Measurements from ENCODE around the gene MAFG. TPM values are rescaled to one million over a fixed set of nuclear protein-coding genes. Genes with fewer than 3 reads are reported as not detected.

Gene MAFG
- total RNA-seq, 1 experiment from 2014 or later: 29.8 TPM

GRCh38 chr17:81933178-81933699 lies 5.7 kb upstream of the MAFG start:
- no peak overlapping the region for H3K27ac Mint-ChIP-seq
- no peak overlapping the region for H3K4me3 Mint-ChIP-seq

GRCh38 chr17:81932333-81932983 lies 4.9 kb upstream of the MAFG start:
- CTCF ChIA-PET: no interaction called here
- no peak overlapping the region for H3K27ac Mint-ChIP-seq
- DNase-seq (ENCODE audit: low spot score) (no peak), ATAC-seq (no peak)
- POLR2A ChIA-PET: interaction anchor here (0.8 to 1.5 kb wide), 3 partner anchors 9 to 113 kb away, joined by 3 to 9 read pairs (median 4); no protein-coding TSS in a partner anchor
- H3K4me3 Mint-ChIP-seq: no peak overlapping the region
- no peak for TF ChIP-seq ESRRA (CRISPR knock-in tag; IDR thresholded peaks at IDR 0.05; ENCODE audit: borderline replicate concordance)
- H3K4me1 Mint-ChIP-seq: peaks cover 10% of the 10 kb centered on the region; the same call in 1 of the 2 replicates
- H3K27me3 Mint-ChIP-seq (ENCODE audit: low read depth): peaks cover 3% of the 10 kb centered on the region
- H3K9me3 Mint-ChIP-seq: no peaks in the 10 kb centered on the region
- H3K36me3 Mint-ChIP-seq: peaks cover 10% of the 10 kb centered on the region; the same call in 1 of the 2 replicates

More at GRCh38 chr17:81933178-81933699, 5.7 kb upstream of the MAFG start:
- ChIA-PET POLR2A (interaction anchor here (0.8 to 1.5 kb wide), 3 partner anchors 10 to 113 kb away, joined by 3 to 9 read pairs (median 4); no protein-coding TSS in a partner anchor), CTCF (no interaction called here)
- TF ChIP-seq AFF4 (CRISPR knock-in tag; IDR thresholded peaks at IDR 0.05; ENCODE audit: borderline replicate concordance) (no peak), HMGXB4 (CRISPR knock-in tag; IDR thresholded peaks at IDR 0.05) (peak; percentile 37; the same call in 1 of the 2 replicates)
- peaks cover 10% of the 10 kb centered on the region; the same call in 1 of the 2 replicates for H3K36me3 Mint-ChIP-seq
- H3K4me1 Mint-ChIP-seq: peaks cover 15% of the 10 kb centered on the region; the same call in 1 of the 2 replicates
- DNase-seq (ENCODE audit: low spot score) (no peak), ATAC-seq (no peak)
- no peaks in the 10 kb centered on the region for H3K9me3 Mint-ChIP-seq
- peaks cover 8% of the 10 kb centered on the region for H3K27me3 Mint-ChIP-seq (ENCODE audit: low read depth)

- ChIA-PET CTCF (interaction anchor here (1.9 kb wide), 1 partner anchor 89 kb away, joined by 7 read pairs; no protein-coding TSS in a partner anchor), POLR2A (interaction anchor here (0.7 to 0.8 kb wide), 2 partner anchors 8 kb away, joined by 3 to 4 read pairs; no protein-coding TSS in a partner anchor)
- peaks cover 3% of the 10 kb centered on the region; the same call in 1 of the 2 replicates for H3K27me3 Mint-ChIP-seq (ENCODE audit: low read depth)
- peaks cover 10% of the 10 kb centered on the region; the same call in 1 of the 2 replicates for H3K4me1 Mint-ChIP-seq
- H3K27ac Mint-ChIP-seq: no peak overlapping the region
- H3K9me3 Mint-ChIP-seq: no peaks in the 10 kb centered on the region
- ATAC-seq (no peak), DNase-seq (ENCODE audit: low spot score) (no peak)
- no peak overlapping the region for H3K4me3 Mint-ChIP-seq
- TF ChIP-seq PRDM15 (CRISPR knock-in tag; IDR thresholded peaks at IDR 0.05): no peak
- 0 out of 2 replicates have a peak, but pooled peaks have one; percentile 47 for TF ChIP-seq ZMAT4 (CRISPR knock-in tag; IDR thresholded peaks at IDR 0.05)
- no peak for TF ChIP-seq USF2 (CRISPR knock-in tag; IDR thresholded peaks at IDR 0.05)
- 0 out of 2 replicates have a peak, but pooled peaks have one; percentile 46 for TF ChIP-seq EMX1 (CRISPR knock-in tag; IDR thresholded peaks at IDR 0.05)
- TF ChIP-seq ATF6 (CRISPR knock-in tag; IDR thresholded peaks at IDR 0.05): no peak
- TF ChIP-seq SP1 (CRISPR knock-in tag; conservative IDR thresholded peaks at IDR 0.05): no peak
- peaks cover 10% of the 10 kb centered on the region; the same call in 1 of the 2 replicates for H3K36me3 Mint-ChIP-seq
These were observed 4.2 kb upstream of the MAFG start for GRCh38 chr17:81931557-81932332.

Measured in WTC11 (cell line).